Activated CD8-positive, alpha-beta memory T cell treated with anti-CD3 and anti-CD28 coated beads, Interleukin-2, amount 50 U/mL, for 4 hours (primary cell): ENCODE results near the gene RNF166.
A peak's percentile ranks its signal among the peaks of the same experiment; 100 is the strongest.

Experiments used
- DNase-seq: peaks from one replicate; pipeline ENCODE4 v3.0.0-alpha.2; 2020

The RNF166 gene

GRCh38 chr16:88705076-88705684, 1.0 kb downstream of the RNF166 start:
- DNase-seq: no peak

DNA sequence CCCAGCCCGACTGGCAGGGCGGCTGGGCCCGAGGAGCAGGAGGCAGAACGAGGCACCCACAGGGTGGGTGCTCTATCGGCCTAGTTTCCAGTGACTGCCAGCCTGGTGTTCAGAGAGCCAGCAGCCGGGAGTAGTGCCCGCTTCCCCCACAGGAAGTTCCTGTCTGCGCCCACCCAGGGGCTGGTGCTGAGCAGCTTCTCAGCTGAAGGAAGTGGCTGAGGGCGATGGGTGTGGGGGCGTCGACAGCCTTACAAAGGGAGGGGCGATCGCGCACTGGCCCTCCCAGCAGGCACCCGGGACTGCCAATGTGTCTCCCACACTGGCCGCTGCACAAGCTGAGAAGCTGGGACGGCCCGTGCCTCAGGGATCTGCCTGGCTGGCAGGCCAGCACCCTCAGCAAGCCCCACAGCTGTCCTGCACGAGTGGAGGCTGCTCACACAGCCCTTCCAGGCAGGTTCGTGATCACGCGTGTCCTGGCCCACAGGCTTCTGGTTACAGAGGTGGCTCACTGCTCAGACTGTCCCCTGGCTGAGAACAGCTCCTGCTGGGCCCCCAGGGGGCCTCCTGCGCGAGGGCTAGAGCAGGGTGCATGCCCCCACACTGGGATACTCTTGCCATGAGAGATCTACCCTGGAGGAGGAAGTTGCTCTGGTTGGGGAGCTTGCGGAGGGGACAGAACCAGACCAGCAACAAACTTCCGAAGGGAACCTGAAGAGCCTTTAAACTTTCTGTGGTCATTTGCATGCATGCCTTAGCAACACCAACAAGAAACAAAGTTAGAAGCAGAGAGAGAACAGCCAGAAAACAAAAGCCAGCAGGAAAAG, 2.5 kb downstream of the RNF166 start:
- DNase-seq: peak; percentile 73

DNA sequence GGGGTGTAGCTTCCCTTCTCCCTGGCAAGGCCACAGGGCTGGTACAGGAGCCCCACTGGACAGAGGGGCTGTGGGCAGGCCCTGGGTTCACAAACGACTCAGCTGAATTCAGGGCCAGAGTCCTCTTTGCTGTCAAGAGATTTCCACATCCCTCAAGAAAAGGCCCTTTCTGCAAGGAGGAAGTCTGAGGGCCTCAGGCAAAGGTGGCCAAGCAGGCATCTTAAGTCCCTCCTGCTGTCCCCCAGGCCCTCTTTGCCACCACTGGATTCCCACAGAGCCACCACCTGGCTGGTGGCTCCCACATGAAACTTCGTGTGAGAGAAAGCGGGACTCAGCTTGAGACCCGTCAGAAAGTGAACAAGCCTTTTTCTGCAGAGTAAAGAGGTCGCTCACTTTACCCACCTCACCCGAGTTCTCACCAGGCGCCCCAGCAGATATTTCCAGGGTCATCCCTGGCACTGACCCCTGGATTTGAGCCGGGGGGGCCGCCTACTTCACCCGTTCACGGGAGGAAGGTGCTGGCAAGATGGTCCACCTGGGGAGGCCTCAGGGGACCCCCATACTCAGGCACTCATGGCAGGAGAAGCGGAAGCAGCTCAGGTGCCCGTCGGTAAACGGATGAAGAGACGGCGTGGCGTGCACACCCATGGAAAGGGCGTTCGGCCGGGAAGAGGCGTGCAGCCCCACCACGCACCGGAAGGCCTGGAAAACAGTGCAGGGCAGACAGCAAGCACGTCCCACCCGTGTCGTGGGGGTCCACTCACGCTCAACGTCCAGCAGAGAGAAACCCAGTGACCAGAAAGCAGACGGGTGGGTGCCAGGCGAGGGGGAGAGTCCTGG, 3.6 kb downstream of the RNF166 start:
- no peak for DNase-seq

DNA sequence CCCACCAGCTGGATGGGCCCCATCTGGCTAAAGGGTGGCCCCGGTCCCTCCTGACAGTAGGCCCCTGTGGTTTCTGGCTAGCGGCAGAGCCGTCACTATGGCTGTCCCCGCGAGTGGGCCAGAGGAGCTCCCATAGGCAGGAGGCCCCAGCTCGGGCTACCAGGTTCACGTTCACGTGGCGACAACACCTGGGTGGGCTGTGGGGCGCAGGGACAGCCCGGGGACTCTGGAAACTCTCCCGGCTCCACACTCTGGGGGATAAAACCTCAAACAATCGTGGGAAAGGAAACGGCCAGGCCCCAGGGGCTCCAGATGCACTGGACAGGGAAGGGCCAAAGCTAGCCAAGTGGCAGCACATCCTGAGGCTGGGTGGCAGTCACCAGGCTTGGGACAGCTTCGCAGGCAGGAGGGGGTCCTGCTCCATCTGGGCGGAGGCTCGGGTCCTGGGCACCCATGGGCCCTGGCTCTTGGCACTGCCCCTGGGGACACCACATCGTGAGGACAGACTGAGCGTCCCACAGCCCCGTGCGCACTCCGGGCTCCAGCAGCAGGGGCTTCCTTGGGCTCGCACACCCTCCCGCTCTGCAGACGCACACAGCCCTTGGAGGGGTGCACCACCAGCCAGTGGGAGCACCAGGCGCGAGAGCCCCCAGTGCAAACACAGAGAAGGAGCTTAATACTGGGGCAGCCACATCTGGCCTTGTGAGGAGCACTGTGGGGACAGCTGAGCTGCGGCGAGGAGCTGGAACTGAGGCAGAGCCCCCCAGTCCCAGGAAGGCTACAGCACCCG, 4.4 kb downstream of the RNF166 start:
- DNase-seq: no peak

DNA sequence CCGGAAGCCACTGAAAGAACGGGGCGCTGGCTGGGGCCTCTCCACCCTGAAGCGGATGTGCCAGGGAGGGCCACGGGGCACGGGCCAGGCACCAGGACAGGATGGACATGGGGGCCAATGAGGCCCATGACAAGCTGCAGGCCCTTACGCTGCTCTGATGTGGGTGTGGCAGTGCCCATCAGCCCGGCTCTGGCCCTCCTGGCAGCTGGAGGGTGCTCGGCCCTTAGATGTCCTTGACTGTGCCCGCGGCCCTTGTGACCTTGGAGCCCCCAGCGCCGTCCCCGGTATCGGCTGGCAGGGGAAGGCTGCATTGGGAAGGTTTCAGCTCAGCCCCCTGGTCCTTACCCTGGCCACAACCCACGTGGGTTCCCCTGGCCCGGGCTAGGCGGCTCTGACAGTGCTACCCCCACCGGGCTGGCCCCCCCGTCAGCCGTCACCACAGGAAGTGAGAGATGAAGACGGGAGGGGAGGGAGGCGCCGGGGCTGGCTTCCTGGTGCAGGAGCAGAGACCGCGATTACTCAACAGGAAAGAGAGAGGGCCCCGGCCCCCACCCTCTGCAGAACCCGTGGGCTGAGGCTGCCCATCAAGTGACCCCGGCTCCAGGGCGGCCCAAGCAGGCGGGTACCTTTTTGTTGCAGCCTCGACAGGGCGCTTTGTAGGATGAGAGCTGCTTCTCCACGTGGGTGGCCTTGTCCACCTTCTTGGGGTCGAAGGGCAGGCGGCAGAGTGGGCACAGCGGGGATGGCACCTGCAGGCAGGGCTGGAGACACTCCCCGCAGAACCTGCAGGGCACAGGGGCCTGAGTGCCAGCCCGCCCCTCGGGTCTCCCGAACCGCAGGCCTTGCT, 5.3 kb downstream of the RNF166 start:
- DNase-seq: peak; percentile 97

- DNase-seq: no peak
These were observed 5.9 kb downstream of the RNF166 start for GRCh38 chr16:88700322-88700635.

GRCh38 chr16:88699180-88699579, 7.0 kb downstream of the RNF166 start:
- no peak for DNase-seq

- no peak for DNase-seq
These were observed 7.6 kb downstream of the RNF166 start for GRCh38 chr16:88698646-88699045.

DNA sequence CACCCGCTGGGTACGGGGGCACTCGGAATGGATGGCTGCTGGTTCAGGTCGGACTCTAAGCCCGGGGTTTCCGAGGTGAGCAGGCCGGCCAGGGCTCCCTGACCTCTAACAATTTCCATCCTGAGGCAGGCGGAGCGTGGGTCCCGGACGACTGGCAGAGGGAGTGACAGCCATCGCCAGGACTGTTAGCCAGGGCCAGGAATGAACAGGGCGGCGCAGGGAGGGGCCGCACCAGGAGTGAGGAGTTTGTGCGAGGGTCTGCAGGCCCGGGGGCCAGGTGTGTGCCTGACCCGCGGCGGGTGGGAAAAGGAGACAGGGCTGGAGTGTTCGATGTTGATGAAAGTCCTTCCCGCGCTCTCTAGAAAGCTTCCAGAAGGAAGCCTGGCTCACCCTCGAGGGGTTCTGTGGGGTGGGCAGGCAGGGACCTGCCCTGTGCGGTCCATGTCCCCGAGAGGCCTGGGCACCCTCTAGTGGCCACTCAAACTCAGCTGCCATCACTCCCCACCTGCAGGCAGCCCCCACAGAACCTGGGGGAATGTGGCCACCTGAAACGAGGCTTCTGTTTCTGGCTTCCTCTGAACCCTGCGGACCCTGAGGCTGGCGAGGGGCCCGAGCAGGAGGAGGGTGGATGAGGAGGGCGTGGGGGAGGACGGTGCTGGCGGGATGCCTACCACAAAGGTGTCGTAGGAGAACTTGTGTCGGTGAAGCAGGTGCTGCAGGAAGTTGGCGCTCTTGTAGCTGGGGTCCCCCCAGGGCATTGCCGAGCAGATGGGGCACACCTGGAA, 8.2 kb downstream of the RNF166 start:
- DNase-seq: peak; percentile 46

- no peak for DNase-seq
These were observed 8.9 kb downstream of the RNF166 start for GRCh38 chr16:88697116-88697830.

DNA sequence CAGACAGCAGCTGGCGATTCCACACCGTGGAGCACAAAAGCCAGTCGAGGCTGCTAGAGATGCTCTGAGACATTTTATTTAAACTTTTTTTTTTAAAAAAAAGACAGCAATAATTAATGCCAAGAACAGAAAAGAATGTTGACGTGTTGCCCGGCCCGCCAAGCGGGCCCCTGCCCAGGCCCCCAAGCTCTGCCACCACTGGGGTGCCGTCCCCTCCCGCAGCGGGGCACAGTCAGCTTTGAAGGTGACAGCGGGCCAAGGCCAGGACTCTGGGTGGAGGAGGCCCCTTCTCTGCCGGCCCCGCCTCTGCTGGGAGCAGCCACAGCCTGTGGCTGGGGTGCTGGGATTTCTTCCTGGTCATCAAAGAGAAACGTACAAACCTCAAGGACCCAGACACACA, 9.8 kb downstream of the RNF166 start:
- no peak for DNase-seq

GRCh38 chr16:88695753-88696152, 10.5 kb downstream of the RNF166 start:
- DNase-seq: no peak

DNA sequence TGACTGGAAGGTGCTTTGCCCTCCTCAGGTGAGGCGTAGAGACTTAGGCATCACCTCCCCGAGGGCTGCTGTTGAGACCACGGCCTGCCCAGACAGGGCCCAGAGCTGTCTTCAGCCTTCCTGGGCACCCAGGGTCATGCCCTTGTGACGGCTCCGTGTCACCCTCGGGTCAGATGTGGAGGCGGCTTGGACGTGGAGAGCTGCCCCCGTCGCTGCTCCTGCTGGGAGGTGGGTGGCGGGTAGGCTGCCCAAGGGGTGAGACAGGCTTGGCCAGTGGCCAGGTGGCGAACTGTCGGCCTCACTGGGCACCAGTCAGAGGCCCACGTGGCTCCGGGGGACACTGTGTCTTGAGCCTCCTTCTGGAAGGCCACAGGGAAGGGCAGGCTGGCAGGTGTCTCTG, 11.0 kb downstream of the RNF166 start:
- DNase-seq: no peak

- DNase-seq: no peak
These were observed 11.8 kb downstream of the RNF166 start for GRCh38 chr16:88694221-88695087.

DNA sequence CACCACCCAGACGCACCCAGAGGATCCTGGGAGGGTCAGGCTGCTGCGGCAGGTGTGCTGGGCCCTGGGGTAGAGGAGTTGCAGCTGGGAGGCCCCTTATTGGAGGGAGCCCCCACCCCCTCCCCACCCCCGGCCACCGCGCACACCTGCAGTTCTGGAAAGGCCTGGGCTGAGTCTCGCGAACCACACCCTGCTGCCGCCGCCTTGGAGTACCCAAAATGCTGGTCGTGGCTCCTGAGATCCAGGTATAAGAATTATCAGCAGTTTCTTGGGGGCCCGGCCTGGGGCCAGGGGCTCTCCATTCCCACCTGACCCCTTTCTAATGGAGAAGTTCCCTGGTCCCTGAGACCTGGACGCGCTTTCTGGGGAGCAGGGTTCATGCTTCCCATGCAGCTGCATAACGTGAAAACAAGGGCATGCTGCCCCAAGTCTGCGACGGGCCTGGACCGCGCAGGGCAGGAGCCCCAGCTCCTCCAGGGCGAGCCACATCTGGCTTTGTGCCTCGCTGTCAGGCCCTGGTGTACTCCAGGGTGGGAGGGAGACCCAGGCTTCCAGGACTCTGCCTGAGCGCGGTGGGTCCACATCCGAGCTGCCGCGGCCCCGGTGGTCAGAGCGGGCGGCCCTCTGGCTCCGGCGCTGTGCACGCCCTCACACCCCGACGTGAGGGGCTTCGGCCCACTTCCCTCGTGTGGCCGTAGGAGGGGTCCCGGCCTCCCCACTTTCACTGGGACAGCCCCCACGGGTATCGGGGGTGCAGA, 12.6 kb downstream of the RNF166 start:
- no peak for DNase-seq

DNA sequence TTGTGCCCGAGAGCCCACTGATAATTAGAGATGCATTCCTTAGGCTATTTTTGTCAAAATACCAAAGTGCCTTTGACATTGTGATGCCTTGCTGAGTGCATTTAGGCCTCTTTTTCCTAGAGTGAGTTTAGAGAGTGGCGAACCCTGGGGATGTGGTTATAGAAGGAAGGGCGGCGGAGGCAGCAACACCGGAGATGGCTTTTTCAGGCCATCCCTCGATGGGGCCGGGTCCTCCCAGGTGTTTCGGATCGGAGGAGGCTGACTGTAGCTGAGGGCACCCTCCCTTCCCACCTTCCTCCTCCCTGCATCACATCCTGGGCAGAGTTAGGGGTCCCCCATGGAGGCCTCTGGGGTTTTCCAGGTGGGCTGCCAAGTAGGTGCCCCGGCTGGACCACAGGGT, 13.3 kb downstream of the RNF166 start:
- no peak for DNase-seq

- no peak for DNase-seq
These were observed 14.2 kb downstream of the RNF166 start for GRCh38 chr16:88691924-88692560.

DNA sequence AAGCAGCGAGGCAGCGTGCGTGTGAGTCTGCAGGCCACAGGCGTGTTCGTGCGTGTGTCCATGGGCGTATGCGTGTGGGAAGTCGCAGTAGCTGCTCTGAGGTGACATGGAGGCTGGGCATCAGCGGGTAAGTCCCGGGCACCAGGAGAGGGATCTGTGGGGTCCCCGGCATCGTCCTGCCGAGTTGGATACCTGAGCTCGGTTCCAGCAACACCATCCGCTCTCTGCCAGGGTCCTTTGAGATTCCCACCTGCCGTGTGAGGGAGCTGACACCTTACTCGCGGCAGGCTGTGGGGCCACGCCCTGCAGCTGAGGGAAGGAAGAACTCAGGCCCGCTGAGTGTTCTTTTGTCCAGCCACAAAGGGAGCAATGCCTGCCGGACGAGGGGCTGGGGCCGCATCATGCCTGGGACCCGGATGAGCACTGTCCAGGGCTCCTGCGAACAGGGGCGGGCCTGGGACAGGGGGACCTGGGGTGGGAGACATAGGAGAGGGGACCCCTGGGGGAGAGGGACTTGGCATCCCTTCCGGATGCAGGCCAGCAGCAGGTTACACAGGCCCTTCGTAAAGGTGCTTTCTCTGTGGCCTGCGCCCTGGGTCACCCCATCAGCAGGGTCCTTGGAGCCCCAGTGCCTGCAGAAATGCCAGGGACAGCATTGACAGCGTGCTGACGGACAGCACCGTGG, 14.9 kb downstream of the RNF166 start:
- DNase-seq: no peak
